ENCODE measurements around the gene EYS. TPM values are rescaled to one million over a fixed set of nuclear protein-coding genes. Genes with fewer than 3 reads are reported as not detected.

EYS gene
- total and polyA plus RNA-seq, 5 donors from 2014 or later = 0.03 to 0.09 (median 0.05) TPM; not detected in 1

- no peak overlapping the region for H3K27ac Mint-ChIP-seq
- H3K4me1 ChIP-seq (ENCODE audit: control insufficient read depth, insufficient read depth, low read length, poor library complexity, severe bottlenecking) = peaks cover 3% of the 10 kb centered on the region
These were observed 2034.4 kb downstream of the EYS start for GRCh38 chr6:63672582-63673129.

GRCh38 chr6:63671098-63671754, 2035.8 kb downstream of the EYS start:
- Mint-ChIP-seq H3K9me3 (peaks cover 0 to 1% (median 0%) of the 10 kb centered on the region in 7 donors), H3K27me3 (no peaks in the 10 kb centered on the region), H3K27ac (peak overlapping the region in 1 of 3 donors; percentile 3), H3K4me3 (peak overlapping the region in 1 of 4 donors; percentile 25), H3K36me3 (peaks cover 12% of the 10 kb centered on the region), H3K4me1 (peaks cover 34 to 66% (median 45%) of the 10 kb centered on the region in 4 donors)
- Histone ChIP-seq H3K36me3 (ENCODE audit: control insufficient read depth, insufficient read depth, low read length) (peaks cover 7% of the 10 kb centered on the region), H3K4me3 (ENCODE audit: low read depth, low read length) (no peak overlapping the region), H3K4me1 (ENCODE audit: control insufficient read depth, insufficient read depth, low read length, poor library complexity, severe bottlenecking) (peaks cover 6% of the 10 kb centered on the region), H3K27me3 (ENCODE audit: control insufficient read depth, insufficient read depth, low read length) (no peaks in the 10 kb centered on the region), H3K27ac (ENCODE audit: insufficient read depth, low read length, poor library complexity, severe bottlenecking) (no peak overlapping the region), H3K9me3 (ENCODE audit: control insufficient read depth in 2 of 2, low read length in 2 of 2) (no peaks in the 10 kb centered on the region)
- no peak for DNase-seq
- ATAC-seq (ENCODE audit: low read depth in 2 of 2) = no peak

More at GRCh38 chr6:63672582-63673129, 2034.4 kb downstream of the EYS start:
- no peaks in the 10 kb centered on the region for H3K27me3 Mint-ChIP-seq
- DNase-seq (no peak), ATAC-seq (ENCODE audit: low read depth in 2 of 2) (no peak)
- peaks cover 12% of the 10 kb centered on the region for H3K36me3 Mint-ChIP-seq
- H3K27ac ChIP-seq (ENCODE audit: insufficient read depth, low read length, poor library complexity, severe bottlenecking) = no peak overlapping the region
- peaks cover 0 to 1% (median 0%) of the 10 kb centered on the region in 7 donors for H3K9me3 Mint-ChIP-seq
- peaks cover 7% of the 10 kb centered on the region for H3K36me3 ChIP-seq (ENCODE audit: control insufficient read depth, insufficient read depth, low read length)
- no peaks in the 10 kb centered on the region for H3K9me3 ChIP-seq (ENCODE audit: control insufficient read depth in 2 of 2, low read length in 2 of 2)
- H3K4me1 Mint-ChIP-seq = peaks cover 28 to 54% (median 39%) of the 10 kb centered on the region in 4 donors
- H3K4me3 Mint-ChIP-seq = no peak overlapping the region
- no peaks in the 10 kb centered on the region for H3K27me3 ChIP-seq (ENCODE audit: control insufficient read depth, insufficient read depth, low read length)
- H3K4me3 ChIP-seq (ENCODE audit: low read depth, low read length) = no peak overlapping the region
